Activated CD4-positive, CD25-positive, alpha-beta regulatory T cell (primary cell): Measurements from ENCODE around the gene CNOT9.
"Not testable (repeated sequence)": the region's sequence is repeated elsewhere in the genome, so short reads cannot be mapped to it uniquely, and the experiment has no call there.

ENCODE experiments used
- DNase-seq, 4 experiments: peaks; one replicate each; lab custom pipeline; 2025; lab: John Stamatoyannopoulos, UW

The CNOT9 gene

GRCh38 chr2:218568190-218569037 is at the start of gene CNOT9, which contains the start of gene USP37:
Gene CNOT9, plus strand, starts transcription at chr2:218568839. Its CDS starts 116 bp downstream, at chr2:218568955.
Gene USP37, minus strand, starts transcription at chr2:218568351. Its CDS starts 9,698 bp downstream, at chr2:218558653.
- peak; percentile 99 to 100 (median 100) for DNase-seq

GRCh38 chr2:218518876-218519275 is 49.8 kb upstream of the CNOT9 start:
- no peak for DNase-seq

GRCh38 chr2:218523651-218524050 is 45.0 kb upstream of the CNOT9 start:
- DNase-seq: no peak

GRCh38 chr2:218528409-218528808 is 40.2 kb upstream of the CNOT9 start:
- not testable (repeated sequence) for DNase-seq

GRCh38 chr2:218529990-218530389 is 38.6 kb upstream of the CNOT9 start:
- no peak for DNase-seq

- DNase-seq: no peak
These were observed 31.7 kb upstream of the CNOT9 start for GRCh38 chr2:218536804-218537494.

- DNase-seq: no peak
These were observed 28.6 kb upstream of the CNOT9 start for GRCh38 chr2:218540015-218540414.

- DNase-seq: no peak
These were observed 22.6 kb upstream of the CNOT9 start for GRCh38 chr2:218546012-218546411.

GRCh38 chr2:218547511-218547910 is 21.1 kb upstream of the CNOT9 start:
- no peak for DNase-seq

GRCh38 chr2:218547978-218548377 is 20.7 kb upstream of the CNOT9 start:
- no peak for DNase-seq

- not testable (repeated sequence) for DNase-seq
These were observed 14.4 kb upstream of the CNOT9 start for GRCh38 chr2:218554225-218554624.

- no peak for DNase-seq
These were observed 13.1 kb upstream of the CNOT9 start for GRCh38 chr2:218555527-218555926.

GRCh38 chr2:218557941-218558340 is 10.7 kb upstream of the CNOT9 start:
- no peak for DNase-seq

- DNase-seq: no peak
These were observed 9.7 kb upstream of the CNOT9 start for GRCh38 chr2:218558986-218559385.

GRCh38 chr2:218564056-218564455 is 4.6 kb upstream of the CNOT9 start:
- no peak for DNase-seq

- no peak for DNase-seq
These were observed 2.3 kb upstream of the CNOT9 start for GRCh38 chr2:218566296-218566695.

- peak; percentile 59 to 67 (median 64) for DNase-seq
These were observed 846 bp upstream of the CNOT9 start for GRCh38 chr2:218567797-218568189.

GRCh38 chr2:218569038-218569431 is 396 bp downstream of the CNOT9 start:
- peak; percentile 8 to 25 (median 20) for DNase-seq

GRCh38 chr2:218569661-218570500 is 1.2 kb downstream of the CNOT9 start:
- no peak for DNase-seq

GRCh38 chr2:218570850-218571249 is 2.2 kb downstream of the CNOT9 start:
- no peak for DNase-seq

- no peak for DNase-seq
These were observed 8.2 kb downstream of the CNOT9 start for GRCh38 chr2:218576854-218577253.
